T-helper 1 cell treated with Interleukin-12 subunit alpha and Interleukin-12 subunit beta and Interleukin-4 antibody, amounts not matched to agents 30 μg/mL and 1 μg/mL, for 36 hours (primary cell): ENCODE data around the gene RAB40B.
A peak's percentile ranks its signal among the peaks of the same experiment; 100 is the strongest.

Experiments used
- H3K27ac Mint-ChIP-seq: one replicate; pipeline ENCODE4 v1.8.0; 2021; ENCODE audit warnings: mild to moderate bottlenecking, mixed read lengths
- H3K27me3 Mint-ChIP-seq: one replicate; pipeline ENCODE4 v1.8.0; 2021; ENCODE audit warnings: low read depth, mixed read lengths
- H3K36me3 Mint-ChIP-seq: one replicate; pipeline ENCODE4 v1.8.0; 2021; ENCODE audit warnings: low read depth, mixed read lengths
- H3K4me1 Mint-ChIP-seq: one replicate; pipeline ENCODE4 v1.8.0; 2021; ENCODE audit warnings: low read depth, mixed read lengths
- H3K4me3 Mint-ChIP-seq: one replicate; pipeline ENCODE4 v1.8.0; 2021; ENCODE audit warnings: mild to moderate bottlenecking, moderate library complexity, mixed read lengths
- H3K9me3 Mint-ChIP-seq: one replicate; pipeline ENCODE4 v1.8.0; 2021; ENCODE audit warnings: mixed read lengths

The RAB40B gene

GRCh38 chr17:82615084-82616020 is 83.1 kb downstream of the RAB40B start:
- Mint-ChIP-seq H3K27ac (no peak overlapping the region), H3K4me1 (no peaks in the 10 kb centered on the region), H3K36me3 (peaks cover 40% of the 10 kb centered on the region), H3K9me3 (no peaks in the 10 kb centered on the region), H3K27me3 (no peaks in the 10 kb centered on the region), H3K4me3 (no peak overlapping the region)

- no peak overlapping the region for H3K27ac Mint-ChIP-seq
- H3K36me3 Mint-ChIP-seq, result peaks cover 43% of the 10 kb centered on the region
- H3K27me3 Mint-ChIP-seq, result no peaks in the 10 kb centered on the region
- no peaks in the 10 kb centered on the region for H3K9me3 Mint-ChIP-seq
- H3K4me3 Mint-ChIP-seq, result no peak overlapping the region
- peaks cover 2% of the 10 kb centered on the region for H3K4me1 Mint-ChIP-seq
These were observed 84.3 kb downstream of the RAB40B start for GRCh38 chr17:82614095-82614631.

- no peaks in the 10 kb centered on the region for H3K27me3 Mint-ChIP-seq
- no peak overlapping the region for H3K4me3 Mint-ChIP-seq
- peaks cover 40% of the 10 kb centered on the region for H3K36me3 Mint-ChIP-seq
- H3K4me1 Mint-ChIP-seq, result peaks cover 2% of the 10 kb centered on the region
- H3K9me3 Mint-ChIP-seq, result no peaks in the 10 kb centered on the region
- no peak overlapping the region for H3K27ac Mint-ChIP-seq
These were observed 85.0 kb downstream of the RAB40B start for GRCh38 chr17:82613283-82614094.

GRCh38 chr17:82611140-82612058 is 87.1 kb downstream of the RAB40B start:
- H3K27me3 Mint-ChIP-seq, result no peaks in the 10 kb centered on the region
- no peaks in the 10 kb centered on the region for H3K9me3 Mint-ChIP-seq
- peaks cover 39% of the 10 kb centered on the region for H3K36me3 Mint-ChIP-seq
- no peak overlapping the region for H3K4me3 Mint-ChIP-seq
- peaks cover 2% of the 10 kb centered on the region for H3K4me1 Mint-ChIP-seq
- no peak overlapping the region for H3K27ac Mint-ChIP-seq

DNA sequence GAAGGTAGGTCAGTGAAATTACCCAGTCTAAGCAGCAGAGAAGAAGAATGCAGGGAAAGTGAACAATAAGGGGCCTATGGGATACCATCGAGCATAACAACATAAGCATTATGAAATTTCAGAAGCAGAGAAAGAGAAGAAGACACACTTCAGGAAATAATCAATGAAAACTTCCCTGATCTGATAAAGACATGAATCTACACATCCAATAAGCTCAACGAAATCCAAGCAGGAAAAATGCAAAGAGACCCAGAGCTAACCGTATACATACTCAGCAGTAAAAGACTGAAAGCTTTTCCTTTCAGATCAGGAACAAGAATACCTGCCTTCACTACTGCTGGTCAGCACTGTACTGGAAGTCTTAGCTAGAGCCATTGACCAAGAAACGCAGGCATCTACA is 88.8 kb downstream of the RAB40B start:
- H3K4me3 Mint-ChIP-seq, result no peak overlapping the region
- no peaks in the 10 kb centered on the region for H3K27me3 Mint-ChIP-seq
- H3K9me3 Mint-ChIP-seq, result no peaks in the 10 kb centered on the region
- peaks cover 29% of the 10 kb centered on the region for H3K36me3 Mint-ChIP-seq
- H3K27ac Mint-ChIP-seq, result no peak overlapping the region
- peaks cover 4% of the 10 kb centered on the region for H3K4me1 Mint-ChIP-seq

DNA sequence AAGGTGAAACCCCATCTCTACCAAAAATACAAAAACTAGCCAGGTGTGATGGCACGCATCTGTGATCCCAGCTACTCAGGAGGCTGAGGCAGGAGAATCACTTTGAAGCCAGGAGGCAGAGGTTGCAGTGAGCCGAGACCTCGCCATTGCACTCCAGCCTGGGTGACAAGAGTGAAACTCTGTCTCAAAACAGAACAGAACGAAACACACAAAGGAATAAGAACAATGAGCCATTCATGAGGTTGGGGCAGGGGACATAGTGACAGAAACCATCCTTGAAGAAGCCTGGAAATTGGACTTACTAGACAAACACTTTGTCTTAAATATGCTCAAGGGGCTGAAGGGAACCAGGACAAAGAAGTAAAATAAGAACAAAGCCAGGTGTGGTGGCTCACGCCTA is 89.7 kb downstream of the RAB40B start:
- Mint-ChIP-seq H3K4me1 (peaks cover 8% of the 10 kb centered on the region), H3K36me3 (peaks cover 34% of the 10 kb centered on the region), H3K27ac (peak overlapping the region; percentile 7), H3K4me3 (no peak overlapping the region), H3K27me3 (no peaks in the 10 kb centered on the region), H3K9me3 (no peaks in the 10 kb centered on the region)

DNA sequence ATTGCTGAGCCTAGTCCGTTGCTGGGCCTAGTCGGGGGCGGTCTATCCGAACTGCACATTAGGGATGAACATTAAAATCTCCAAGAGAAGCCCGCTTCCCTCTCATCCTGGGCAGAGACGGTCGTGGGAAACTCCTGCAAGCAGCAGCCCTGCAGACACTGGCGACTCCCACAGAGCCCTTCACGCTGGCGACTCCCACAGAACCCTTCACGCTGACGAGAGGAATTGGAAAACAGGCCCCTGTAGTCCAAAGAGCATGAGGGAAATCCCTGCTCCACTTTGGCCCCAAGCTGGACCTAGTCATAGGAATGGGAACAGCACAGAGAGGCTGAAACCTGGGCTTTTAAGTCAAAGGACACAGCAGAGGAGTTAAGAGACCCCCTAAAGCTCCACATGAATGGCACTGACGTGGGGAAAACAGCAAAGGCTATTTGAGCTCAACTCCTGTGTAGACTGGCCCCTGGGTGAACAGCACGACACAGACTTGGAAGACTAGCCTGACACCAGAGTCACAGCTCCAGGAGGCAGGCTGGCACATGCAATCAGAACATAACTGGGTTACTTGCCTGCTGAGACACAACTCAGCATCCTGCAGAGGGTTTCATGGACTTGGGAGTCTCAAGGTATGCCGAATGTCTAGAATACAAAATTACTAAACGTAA is 92.4 kb downstream of the RAB40B start:
- Mint-ChIP-seq H3K4me3 (no peak overlapping the region), H3K36me3 (peaks cover 39% of the 10 kb centered on the region), H3K4me1 (peaks cover 18% of the 10 kb centered on the region), H3K27me3 (no peaks in the 10 kb centered on the region), H3K27ac (no peak overlapping the region), H3K9me3 (no peaks in the 10 kb centered on the region)
